ENCODE results near the gene NFASC.

GRCh38 chr1:204987689-204988088, 117.0 kb downstream of the NFASC start:
- TF ChIP-seq, protein P1, sequence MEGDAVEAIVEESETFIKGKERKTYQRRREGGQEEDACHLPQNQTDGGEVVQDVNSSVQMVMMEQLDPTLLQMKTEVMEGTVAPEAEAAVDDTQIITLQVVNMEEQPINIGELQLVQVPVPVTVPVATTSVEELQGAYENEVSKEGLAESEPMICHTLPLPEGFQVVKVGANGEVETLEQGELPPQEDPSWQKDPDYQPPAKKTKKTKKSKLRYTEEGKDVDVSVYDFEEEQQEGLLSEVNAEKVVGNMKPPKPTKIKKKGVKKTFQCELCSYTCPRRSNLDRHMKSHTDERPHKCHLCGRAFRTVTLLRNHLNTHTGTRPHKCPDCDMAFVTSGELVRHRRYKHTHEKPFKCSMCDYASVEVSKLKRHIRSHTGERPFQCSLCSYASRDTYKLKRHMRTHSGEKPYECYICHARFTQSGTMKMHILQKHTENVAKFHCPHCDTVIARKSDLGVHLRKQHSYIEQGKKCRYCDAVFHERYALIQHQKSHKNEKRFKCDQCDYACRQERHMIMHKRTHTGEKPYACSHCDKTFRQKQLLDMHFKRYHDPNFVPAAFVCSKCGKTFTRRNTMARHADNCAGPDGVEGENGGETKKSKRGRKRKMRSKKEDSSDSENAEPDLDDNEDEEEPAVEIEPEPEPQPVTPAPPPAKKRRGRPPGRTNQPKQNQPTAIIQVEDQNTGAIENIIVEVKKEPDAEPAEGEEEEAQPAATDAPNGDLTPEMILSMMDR (conservative IDR thresholded peaks at IDR 0.05; ENCODE audit: low read length), result no peak
- TF ChIP-seq EZH2phosphoT487 (IDR thresholded peaks at IDR 0.05; ENCODE audit: borderline replicate concordance, low read depth, low read length), result no peak
